Stimulated activated naive B cell treated with anti-CD40 and anti-IgM and Interleukin-4, amounts not matched to agents 10 μg/mL and 1 μg/mL and 100 μg/mL, for 72 hours (primary cell): ENCODE results near the gene SLC25A44.
A peak's percentile ranks its signal among the peaks of the same experiment; 100 is the strongest.
"Not testable (repeated sequence)": the region's sequence is repeated elsewhere in the genome, so short reads cannot be mapped to it uniquely, and the experiment has no call there.

Experiments
- ATAC-seq, 2 donors: fragments of 150-1000 bp; cut with Tn5 transposase; replicated peaks; 2 replicates each; pipeline ENCODE4 v1.10.0; 2021; ENCODE audit warnings: moderate library complexity in 1 of 2
- DNase-seq: peaks from one replicate; pipeline ENCODE4 v3.0.0; 2021
- H3K27ac Mint-ChIP-seq: one replicate; pipeline ENCODE4 v1.8.0; 2022; ENCODE audit warnings: mild to moderate bottlenecking, mixed read lengths
- H3K27me3 Mint-ChIP-seq, 2 donors: one replicate each; pipeline ENCODE4 v1.8.0; 2022; ENCODE audit warnings: mixed read lengths in 2 of 2
- H3K36me3 Mint-ChIP-seq, 2 donors: one replicate each; pipeline ENCODE4 v1.8.0; 2022; ENCODE audit warnings: mixed read lengths in 2 of 2, mild to moderate bottlenecking in 1 of 2
- H3K4me1 Mint-ChIP-seq, 2 donors: one replicate each; pipeline ENCODE4 v1.8.0; 2022; ENCODE audit warnings: mixed read lengths in 2 of 2, mild to moderate bottlenecking in 1 of 2
- H3K4me3 Mint-ChIP-seq, 2 donors: one replicate each; pipeline ENCODE4 v1.8.0; 2022; ENCODE audit warnings: mild to moderate bottlenecking in 2 of 2, mixed read lengths in 2 of 2, moderate library complexity in 1 of 2
- H3K9me3 Mint-ChIP-seq, 2 donors: one replicate each; pipeline ENCODE4 v1.8.0; 2022; ENCODE audit warnings: mixed read lengths in 2 of 2, mild to moderate bottlenecking in 1 of 2

SLC25A44 gene

GRCh38 chr1:156203331-156203730 is 9.4 kb downstream of the SLC25A44 start:
- Mint-ChIP-seq H3K4me1 (peaks cover 23 to 24% of the 10 kb centered on the region in 2 donors), H3K9me3 (no peaks in the 10 kb centered on the region), H3K4me3 (no peak overlapping the region), H3K27me3 (no peaks in the 10 kb centered on the region), H3K36me3 (peaks cover 26 to 31% of the 10 kb centered on the region in 2 donors), H3K27ac (no peak overlapping the region)
- ATAC-seq (no peak), DNase-seq (no peak)

- H3K36me3 Mint-ChIP-seq, result peaks cover 26 to 37% of the 10 kb centered on the region in 2 donors
- H3K4me3 Mint-ChIP-seq, result no peak overlapping the region
- no peaks in the 10 kb centered on the region for H3K27me3 Mint-ChIP-seq
- no peak overlapping the region for H3K27ac Mint-ChIP-seq
- H3K9me3 Mint-ChIP-seq, result no peaks in the 10 kb centered on the region
- ATAC-seq, result no peak
- no peak for DNase-seq
- H3K4me1 Mint-ChIP-seq, result peaks cover 9 to 11% of the 10 kb centered on the region in 2 donors
Measured at GRCh38 chr1:156204686-156205085, 10.8 kb downstream of the SLC25A44 start.

- DNase-seq, result no peak
- no peaks in the 10 kb centered on the region for H3K9me3 Mint-ChIP-seq
- peaks cover 8 to 19% of the 10 kb centered on the region in 2 donors for H3K4me1 Mint-ChIP-seq
- no peak for ATAC-seq
- no peak overlapping the region for H3K27ac Mint-ChIP-seq
- no peaks in the 10 kb centered on the region for H3K27me3 Mint-ChIP-seq
- peaks cover 31 to 42% of the 10 kb centered on the region in 2 donors for H3K36me3 Mint-ChIP-seq
- H3K4me3 Mint-ChIP-seq, result no peak overlapping the region
Measured at GRCh38 chr1:156211243-156211642, 17.3 kb downstream of the SLC25A44 start.

DNA sequence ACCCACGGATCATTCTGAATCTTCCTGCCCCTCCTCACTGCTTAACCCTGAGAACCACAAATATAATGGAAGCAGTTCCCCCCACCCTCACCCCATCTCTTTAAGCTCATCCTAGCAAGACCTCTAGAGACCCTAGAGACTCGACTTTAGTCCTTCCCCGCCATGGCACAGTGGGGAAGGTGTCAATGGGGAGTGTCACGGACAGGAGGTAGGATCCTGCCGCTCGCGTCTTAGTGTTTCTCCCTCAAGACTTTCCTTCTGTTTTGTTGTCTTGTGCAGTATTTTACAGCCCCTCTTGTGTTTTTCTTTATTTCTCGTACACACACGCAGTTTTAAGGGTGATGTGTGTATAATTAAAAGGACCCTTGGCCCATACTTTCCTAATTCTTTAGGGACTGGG is 18.2 kb downstream of the SLC25A44 start:
- Mint-ChIP-seq H3K27ac (peak overlapping the region; percentile 99), H3K4me3 (peak overlapping the region; percentile 91 to 98), H3K9me3 (no peaks in the 10 kb centered on the region), H3K36me3 (peaks cover 31 to 42% of the 10 kb centered on the region in 2 donors), H3K27me3 (no peaks in the 10 kb centered on the region), H3K4me1 (peaks cover 8 to 19% of the 10 kb centered on the region in 2 donors)
- DNase-seq, result no peak
- no peak for ATAC-seq

DNA sequence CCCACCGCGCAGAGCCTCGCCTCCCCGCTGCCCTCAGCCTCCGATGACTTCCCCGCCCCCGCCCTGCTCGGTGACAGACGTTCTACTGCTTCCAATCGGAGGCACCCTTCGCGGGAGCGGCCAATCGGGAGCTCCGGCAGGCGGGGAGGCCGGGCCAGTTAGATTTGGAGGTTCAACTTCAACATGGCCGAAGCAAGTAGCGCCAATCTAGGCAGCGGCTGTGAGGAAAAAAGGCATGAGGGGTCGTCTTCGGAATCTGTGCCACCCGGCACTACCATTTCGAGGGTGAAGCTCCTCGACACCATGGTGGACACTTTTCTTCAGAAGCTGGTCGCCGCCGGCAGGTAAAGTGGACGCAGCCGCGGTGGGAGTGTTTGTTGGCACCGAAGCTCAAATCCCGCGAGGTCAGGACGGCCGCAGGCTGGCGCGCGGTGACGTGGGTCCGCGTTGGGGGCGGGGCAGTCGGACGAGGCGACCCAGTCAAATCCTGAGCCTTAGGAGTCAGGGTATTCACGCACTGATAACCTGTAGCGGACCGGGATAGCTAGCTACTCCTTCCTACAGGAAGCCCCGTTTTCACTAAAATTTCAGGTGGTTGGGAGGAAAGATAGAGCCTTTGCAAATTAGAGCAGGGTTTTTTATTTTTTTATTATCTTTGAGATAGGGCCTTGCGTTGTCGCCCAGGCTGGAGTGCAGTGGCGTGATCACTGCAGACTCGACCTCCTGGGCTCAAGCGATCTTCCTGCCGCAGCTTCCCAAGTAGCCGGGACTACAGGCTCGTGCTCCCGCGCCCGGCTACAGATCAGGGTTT is 19.1 kb downstream of the SLC25A44 start, which contains the start of gene PMF1:
PMF1 (plus strand) TSS at position 175 of the 811 bp plus-strand sequence; CDS start at position 184, 9 bp downstream.
- peaks cover 30 to 39% of the 10 kb centered on the region in 2 donors for H3K36me3 Mint-ChIP-seq
- peaks cover 13 to 28% of the 10 kb centered on the region in 2 donors for H3K4me1 Mint-ChIP-seq
- ATAC-seq (peak; percentile 95 to 97), DNase-seq (peak; percentile 93)
- peak within 1 kb of the TSS; percentile 91 to 98 for H3K4me3 Mint-ChIP-seq
- no peaks in the 10 kb centered on the region for H3K9me3 Mint-ChIP-seq
- H3K27me3 Mint-ChIP-seq, result no peaks in the 10 kb centered on the region
- peak within 1 kb of the TSS; percentile 99 for H3K27ac Mint-ChIP-seq

DNA sequence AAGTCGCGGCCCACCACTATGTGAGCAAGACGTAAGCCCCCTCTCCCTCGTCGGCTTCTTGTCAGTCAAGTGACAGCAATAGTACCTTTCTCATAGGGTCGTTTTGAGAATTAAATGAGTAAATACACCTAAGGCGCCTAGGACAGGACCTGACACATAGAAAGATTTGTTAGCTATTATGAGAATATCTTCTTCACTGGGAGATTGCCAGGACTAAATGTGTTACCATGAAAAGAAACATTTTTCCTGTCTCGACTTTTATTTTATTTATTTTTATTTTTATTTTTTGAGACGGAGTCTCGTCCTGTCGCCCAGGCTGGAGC is 19.7 kb downstream of the SLC25A44 start:
- peak overlapping the region; percentile 91 to 98 for H3K4me3 Mint-ChIP-seq
- peak in 1 of 2 donors; percentile 3 for ATAC-seq
- peaks cover 26 to 38% of the 10 kb centered on the region in 2 donors for H3K36me3 Mint-ChIP-seq
- no peaks in the 10 kb centered on the region for H3K27me3 Mint-ChIP-seq
- no peak for DNase-seq
- no peaks in the 10 kb centered on the region for H3K9me3 Mint-ChIP-seq
- peaks cover 17 to 32% of the 10 kb centered on the region in 2 donors for H3K4me1 Mint-ChIP-seq
- H3K27ac Mint-ChIP-seq, result peak overlapping the region; percentile 99

DNA sequence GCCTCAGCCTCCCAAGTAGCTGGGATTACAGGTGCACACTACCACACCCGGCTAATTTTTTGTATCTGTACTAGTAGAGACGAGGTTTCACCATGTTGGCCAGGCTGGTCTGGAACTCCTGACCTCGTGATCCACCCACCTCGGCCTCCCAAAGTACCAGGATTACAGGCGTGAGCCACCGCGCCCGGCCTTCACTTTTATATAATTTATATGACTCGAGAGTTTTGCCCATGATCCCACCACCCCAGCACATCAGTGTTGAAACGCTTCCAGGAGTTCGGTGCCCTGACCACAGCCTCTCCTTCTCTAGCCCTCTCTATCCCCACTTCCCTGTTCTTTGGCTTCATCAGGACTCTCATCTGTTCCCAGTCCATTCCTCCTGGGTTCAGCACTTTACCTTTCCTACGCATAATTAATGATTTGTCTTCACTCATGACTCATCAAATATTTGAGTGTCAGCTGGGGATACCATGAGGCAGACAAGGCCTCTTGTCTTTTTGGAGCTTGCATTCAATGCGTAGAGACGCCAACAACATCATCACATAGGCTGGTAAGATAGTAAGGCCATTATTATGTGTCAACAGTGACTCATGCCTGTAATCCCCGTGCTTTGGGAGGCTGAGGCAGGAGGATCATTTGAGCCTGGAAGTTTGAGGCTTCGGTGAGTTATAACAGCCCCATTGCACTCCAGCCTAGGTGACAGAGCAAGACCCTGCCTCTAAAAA is 20.3 kb downstream of the SLC25A44 start:
- Mint-ChIP-seq H3K27ac (peak overlapping the region; percentile 79), H3K4me3 (peak overlapping the region; percentile 61 to 70), H3K36me3 (peaks cover 25 to 35% of the 10 kb centered on the region in 2 donors), H3K4me1 (peaks cover 17 to 34% of the 10 kb centered on the region in 2 donors), H3K27me3 (no peaks in the 10 kb centered on the region), H3K9me3 (no peaks in the 10 kb centered on the region)
- ATAC-seq (no peak), DNase-seq (no peak)

GRCh38 chr1:156216361-156217086 is 22.6 kb downstream of the SLC25A44 start:
- not testable (repeated sequence) for ATAC-seq, H3K27ac Mint-ChIP-seq, H3K4me3 Mint-ChIP-seq, DNase-seq, H3K9me3 Mint-ChIP-seq, H3K27me3 Mint-ChIP-seq
- H3K4me1 Mint-ChIP-seq, result peaks cover 26 to 49% of the 10 kb centered on the region in 2 donors
- H3K36me3 Mint-ChIP-seq, result peaks cover 29 to 36% of the 10 kb centered on the region in 2 donors

- Mint-ChIP-seq H3K4me1 (peaks cover 30 to 50% of the 10 kb centered on the region in 2 donors), H3K27ac (peak overlapping the region; percentile 92), H3K36me3 (peaks cover 32 to 34% of the 10 kb centered on the region in 2 donors), H3K4me3 (peak overlapping the region; percentile 29 to 50), H3K27me3 (no peaks in the 10 kb centered on the region), H3K9me3 (no peaks in the 10 kb centered on the region)
- no peak for DNase-seq
- peak; percentile 37 to 49 for ATAC-seq
Measured at GRCh38 chr1:156217871-156218270, 24.0 kb downstream of the SLC25A44 start.

DNA sequence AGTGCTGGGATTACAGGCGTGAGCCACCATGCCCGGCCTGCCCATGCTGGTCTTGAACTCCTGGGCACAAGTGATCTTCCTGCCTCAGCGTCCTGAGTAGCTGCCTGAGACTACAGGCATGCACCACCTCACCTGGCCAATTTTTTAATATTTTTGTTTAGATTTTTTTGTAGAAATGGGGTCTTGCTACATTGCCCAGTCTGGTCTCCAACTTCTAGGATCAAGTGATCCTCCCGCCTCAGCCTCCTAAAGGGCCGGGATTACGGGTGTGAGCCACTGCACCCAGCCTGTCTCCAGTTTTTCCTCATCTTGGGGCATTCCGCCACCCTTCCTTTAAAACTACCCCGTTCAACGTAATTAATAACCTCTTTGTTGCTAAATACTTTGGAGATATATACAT is 26.3 kb downstream of the SLC25A44 start:
- H3K4me1 Mint-ChIP-seq, result peaks cover 33 to 57% of the 10 kb centered on the region in 2 donors
- ATAC-seq, result no peak
- H3K36me3 Mint-ChIP-seq, result peaks cover 37 to 44% of the 10 kb centered on the region in 2 donors
- no peaks in the 10 kb centered on the region for H3K9me3 Mint-ChIP-seq
- H3K27me3 Mint-ChIP-seq, result no peaks in the 10 kb centered on the region
- H3K27ac Mint-ChIP-seq, result peak overlapping the region; percentile 20
- no peak for DNase-seq
- H3K4me3 Mint-ChIP-seq, result no peak overlapping the region

DNA sequence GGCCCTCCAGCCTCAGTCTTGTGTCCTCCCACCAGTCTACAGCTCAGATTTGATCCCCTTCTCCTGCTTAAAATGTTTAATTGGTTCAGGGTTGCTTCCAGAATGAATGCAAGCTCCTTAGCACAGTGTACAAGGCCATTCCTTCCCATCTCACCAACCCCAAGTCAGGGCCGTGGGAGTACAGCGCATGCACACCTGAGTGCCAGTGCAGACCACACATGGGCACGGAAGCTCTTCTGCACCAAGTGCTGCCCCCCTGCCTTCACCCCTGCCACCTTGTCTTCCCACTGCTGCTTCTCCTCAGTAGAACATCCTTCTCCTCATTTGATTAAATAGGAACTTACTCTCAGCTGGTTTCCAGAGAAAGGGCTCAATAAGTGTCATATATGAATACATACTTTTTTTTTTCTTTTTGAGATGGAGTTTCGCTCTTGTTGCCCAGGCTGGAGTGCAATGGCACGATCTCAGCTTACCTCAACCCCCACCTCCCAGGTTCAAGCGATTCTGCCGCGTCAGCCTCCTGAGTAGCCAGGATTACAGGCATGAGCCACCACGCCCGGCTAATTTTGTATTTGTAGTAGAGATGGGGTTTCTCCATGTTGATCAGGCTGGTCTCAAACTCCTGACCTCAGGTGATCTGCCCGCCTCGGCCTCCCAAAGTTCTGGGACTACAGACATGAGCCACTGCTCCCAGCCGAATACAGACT is 28.2 kb downstream of the SLC25A44 start:
- no peak for ATAC-seq
- Mint-ChIP-seq H3K4me3 (no peak overlapping the region), H3K36me3 (peaks cover 43 to 55% of the 10 kb centered on the region in 2 donors), H3K4me1 (peaks cover 41 to 70% of the 10 kb centered on the region in 2 donors), H3K9me3 (no peaks in the 10 kb centered on the region), H3K27ac (peak overlapping the region; percentile 43), H3K27me3 (no peaks in the 10 kb centered on the region)
- DNase-seq, result no peak

DNA sequence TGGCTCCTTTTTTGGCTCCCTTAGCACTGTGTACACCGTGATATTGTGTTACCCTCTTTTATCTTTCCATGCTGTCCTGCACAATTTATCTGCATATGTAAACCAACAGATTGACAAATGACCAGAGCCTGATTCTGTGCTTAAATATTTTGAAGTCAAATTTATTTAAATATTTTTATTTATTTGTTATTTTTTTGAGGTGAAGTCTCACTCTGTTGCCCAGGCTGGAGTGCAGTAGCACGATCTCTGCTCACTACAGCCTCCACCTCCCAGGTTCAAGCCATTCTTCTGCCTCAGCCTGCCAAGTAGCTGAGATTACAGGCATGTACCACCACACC is 31.7 kb downstream of the SLC25A44 start:
- peak; percentile 1 to 5 for ATAC-seq
- Mint-ChIP-seq H3K9me3 (no peaks in the 10 kb centered on the region), H3K4me3 (no peak overlapping the region), H3K36me3 (peaks cover 48 to 56% of the 10 kb centered on the region in 2 donors), H3K4me1 (peaks cover 30 to 53% of the 10 kb centered on the region in 2 donors), H3K27me3 (no peaks in the 10 kb centered on the region), H3K27ac (peak overlapping the region; percentile 52)
- DNase-seq, result no peak

- Mint-ChIP-seq H3K4me3 (peak overlapping the region; percentile 36 to 55), H3K27ac (peak overlapping the region; percentile 83), H3K9me3 (no peaks in the 10 kb centered on the region), H3K4me1 (peaks cover 27 to 48% of the 10 kb centered on the region in 2 donors), H3K36me3 (peaks cover 45 to 52% of the 10 kb centered on the region in 2 donors), H3K27me3 (no peaks in the 10 kb centered on the region)
- peak; percentile 78 to 82 for ATAC-seq
- peak; percentile 42 for DNase-seq
Measured at GRCh38 chr1:156226116-156226538, 32.2 kb downstream of the SLC25A44 start.
